Activated CD8-positive, alpha-beta memory T cell treated with anti-CD3 and anti-CD28 coated beads for 4 hours (primary cell): ENCODE results near the gene FSIP1.

Experiments
- DNase-seq, 2 donors: peaks; one replicate each; pipeline ENCODE4 v3.0.0-alpha.2; 2020; ENCODE audit warnings: low read depth in 2 of 2

The FSIP1 gene

DNA sequence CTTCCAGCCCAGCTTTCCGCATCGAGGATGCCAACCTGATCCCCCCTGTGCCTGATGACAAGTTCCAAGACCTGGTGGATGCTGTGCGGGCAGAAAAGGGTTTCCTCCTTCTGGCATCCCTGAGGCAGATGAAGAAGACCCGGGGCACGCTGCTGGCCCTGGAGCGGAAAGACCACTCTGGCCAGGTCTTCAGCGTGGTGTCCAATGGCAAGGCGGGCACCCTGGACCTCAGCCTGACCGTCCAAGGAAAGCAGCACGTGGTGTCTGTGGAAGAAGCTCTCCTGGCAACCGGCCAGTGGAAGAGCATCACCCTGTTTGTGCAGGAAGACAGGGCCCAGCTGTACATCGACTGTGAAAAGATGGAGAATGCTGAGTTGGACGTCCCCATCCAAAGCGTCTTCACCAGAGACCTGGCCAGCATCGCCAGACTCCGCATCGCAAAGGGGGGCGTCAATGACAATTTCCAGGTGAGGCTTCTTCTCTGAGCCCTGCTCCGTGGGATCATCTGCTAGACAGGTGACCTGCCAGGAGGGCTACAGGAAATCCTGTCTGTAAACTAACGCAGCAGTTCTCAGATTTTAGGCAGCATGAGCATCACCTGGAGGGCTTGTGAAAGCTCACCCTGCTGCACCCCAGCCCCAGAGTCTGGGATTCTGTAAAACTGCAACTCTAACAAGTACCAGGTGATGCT is 200.2 kb downstream of the FSIP1 start:
- DNase-seq, result no peak

GRCh38 chr15:39581793-39582285 is 200.8 kb downstream of the FSIP1 start:
- DNase-seq, result no peak

DNA sequence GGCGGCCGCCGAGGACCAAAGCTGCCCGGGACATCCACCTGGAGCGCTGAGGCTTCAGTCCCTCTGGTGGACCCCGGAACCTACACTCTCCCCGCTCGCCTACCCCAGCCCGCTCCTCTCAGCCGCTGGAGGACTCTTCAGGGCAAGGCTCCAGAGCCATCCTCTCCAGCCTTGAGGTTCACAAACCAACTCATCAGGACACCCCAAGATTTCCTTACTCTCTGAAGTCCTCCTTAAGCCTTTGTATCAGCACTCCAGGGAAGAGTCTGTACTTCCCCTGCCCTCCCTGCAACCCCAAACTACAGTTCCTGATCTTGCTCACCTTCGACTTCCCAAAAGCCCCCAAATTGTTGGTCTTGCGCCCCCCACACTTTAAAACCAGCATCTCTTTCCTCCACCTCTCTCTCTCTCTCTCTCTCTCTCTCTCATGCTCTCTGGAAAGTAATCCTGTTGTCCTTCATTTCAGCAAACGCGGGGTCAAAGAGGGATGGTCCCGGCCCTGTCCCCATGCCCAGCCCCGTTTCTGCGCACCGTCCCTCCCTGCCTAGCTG is 201.3 kb downstream of the FSIP1 start:
- DNase-seq, result no peak

GRCh38 chr15:39580485-39581241 is 202.0 kb downstream of the FSIP1 start, which contains the start of gene THBS1:
THBS1 (plus strand) TSS chr15:39581079; CDS start chr15:39581858, 779 bp downstream.
- DNase-seq, result peak; percentile 24 to 39

DNA sequence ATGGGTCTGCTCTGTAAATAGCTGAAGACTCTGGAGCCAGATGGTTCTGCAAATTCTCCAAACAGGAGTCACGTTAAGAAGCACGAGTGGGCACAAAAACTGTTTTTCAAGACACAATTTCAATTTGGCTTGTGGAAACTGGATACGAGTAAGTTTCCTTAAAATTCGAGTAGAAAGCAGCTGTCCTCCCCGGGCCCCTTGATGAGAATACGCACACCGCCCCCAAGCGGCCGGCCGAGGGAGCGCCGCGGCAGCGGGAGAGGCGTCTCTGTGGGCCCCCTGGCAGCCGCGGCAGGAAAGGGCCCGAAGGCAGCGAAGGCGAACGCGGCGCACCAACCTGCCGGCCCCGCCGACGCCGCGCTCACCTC is 202.5 kb downstream of the FSIP1 start:
- peak; percentile 73 to 79 for DNase-seq

- no peak for DNase-seq
These were observed 203.0 kb downstream of the FSIP1 start for GRCh38 chr15:39579487-39580116.

GRCh38 chr15:39578851-39579486 is 203.7 kb downstream of the FSIP1 start:
- no peak for DNase-seq

DNA sequence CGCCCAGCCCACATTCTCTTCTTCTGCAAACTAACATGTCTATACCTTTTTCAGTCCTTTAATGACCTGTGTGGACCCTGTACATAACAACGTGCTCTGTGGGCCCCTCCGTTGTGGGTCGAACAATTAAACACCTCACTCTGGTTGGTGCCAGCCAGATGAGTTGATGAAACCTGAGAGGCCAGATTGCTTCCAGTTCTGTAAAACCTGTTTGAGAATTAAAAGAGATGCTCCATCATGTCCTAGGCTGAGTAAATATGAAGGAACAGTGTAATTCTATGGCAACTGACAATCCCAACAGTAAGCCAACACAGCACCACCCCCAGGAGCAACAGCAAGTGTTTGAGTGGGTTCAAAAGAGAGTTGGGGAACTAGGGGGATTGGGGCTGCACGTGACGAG is 207.5 kb downstream of the FSIP1 start:
- DNase-seq, result no peak

GRCh38 chr15:39574427-39574826 is 208.2 kb downstream of the FSIP1 start:
- no peak for DNase-seq

- no peak for DNase-seq
These were observed 208.8 kb downstream of the FSIP1 start for GRCh38 chr15:39573844-39574243.

DNA sequence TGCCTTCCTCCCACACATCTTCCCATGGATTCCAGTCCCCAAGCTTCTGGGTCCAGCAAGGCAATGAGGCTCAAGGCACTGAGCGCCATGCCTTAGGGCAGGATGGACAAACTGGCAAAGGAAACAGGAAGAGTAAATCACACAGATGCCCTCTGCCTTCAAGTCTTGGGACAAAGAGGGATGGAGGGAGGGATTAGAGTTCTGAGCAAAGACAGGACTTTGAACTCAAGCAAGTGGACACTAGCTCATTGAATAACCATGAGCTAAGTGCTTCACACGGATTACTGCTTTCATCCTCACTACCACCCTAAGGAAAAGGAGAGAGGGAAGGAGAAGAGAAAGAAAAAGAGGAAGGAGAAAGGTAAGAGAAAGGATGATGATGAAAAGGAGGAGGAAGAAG is 209.4 kb downstream of the FSIP1 start:
- no peak for DNase-seq

- no peak for DNase-seq
These were observed 216.8 kb downstream of the FSIP1 start for GRCh38 chr15:39565851-39566250.

- no peak for DNase-seq
These were observed 217.5 kb downstream of the FSIP1 start for GRCh38 chr15:39564972-39565665.

DNA sequence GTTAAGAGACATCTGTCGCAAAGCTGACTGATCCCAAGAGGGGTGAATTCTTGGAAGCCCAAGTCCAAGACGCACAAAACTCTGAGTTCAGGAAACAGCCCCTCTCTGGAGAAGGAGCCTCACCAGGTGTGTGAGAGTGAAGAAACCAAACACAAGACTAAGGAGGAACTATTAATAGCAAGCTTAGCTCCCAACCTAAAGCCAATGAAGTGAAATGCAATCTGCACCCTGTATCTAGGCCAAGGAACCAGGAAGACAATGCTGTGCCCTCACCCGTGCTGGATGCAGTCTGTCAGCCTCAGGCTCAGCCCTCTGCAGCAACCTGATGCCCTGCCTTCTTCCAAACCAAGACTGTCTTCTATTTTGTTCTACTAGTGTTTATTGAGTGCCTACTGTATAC is 224.2 kb downstream of the FSIP1 start:
- no peak for DNase-seq

GRCh38 chr15:39556461-39556860 is 226.2 kb downstream of the FSIP1 start:
- no peak for DNase-seq

GRCh38 chr15:39555885-39556284 is 226.8 kb downstream of the FSIP1 start:
- no peak for DNase-seq

DNA sequence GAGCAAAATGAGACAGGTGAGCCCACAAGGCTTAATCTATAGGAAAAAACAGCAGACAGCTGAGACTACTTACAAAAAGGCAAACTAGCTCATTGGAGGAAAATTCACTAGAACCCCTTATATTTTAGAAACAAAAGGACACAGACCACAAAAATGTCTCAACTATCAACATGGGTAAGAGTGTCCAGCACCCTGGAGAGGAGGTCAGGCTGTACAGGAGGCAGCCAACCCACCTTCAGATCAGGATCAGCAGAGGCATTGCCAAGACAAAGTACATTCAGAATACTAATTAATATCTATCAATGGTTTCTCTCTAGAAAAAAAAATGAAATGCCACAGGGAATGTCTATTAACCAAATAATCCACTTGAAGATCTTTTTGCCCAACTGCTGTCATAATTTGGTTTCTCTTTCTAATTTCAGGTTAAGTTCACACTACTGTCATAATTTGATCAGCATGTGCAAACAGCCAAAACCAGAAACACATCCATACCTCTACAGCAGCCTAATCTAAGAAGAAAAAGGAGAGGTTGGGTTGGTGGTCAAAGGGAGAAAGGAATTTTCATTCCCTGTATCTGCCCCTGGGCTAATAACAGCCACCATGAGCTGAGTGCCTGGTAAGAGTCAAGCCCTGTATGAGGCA is 227.8 kb downstream of the FSIP1 start:
- DNase-seq, result no peak

DNA sequence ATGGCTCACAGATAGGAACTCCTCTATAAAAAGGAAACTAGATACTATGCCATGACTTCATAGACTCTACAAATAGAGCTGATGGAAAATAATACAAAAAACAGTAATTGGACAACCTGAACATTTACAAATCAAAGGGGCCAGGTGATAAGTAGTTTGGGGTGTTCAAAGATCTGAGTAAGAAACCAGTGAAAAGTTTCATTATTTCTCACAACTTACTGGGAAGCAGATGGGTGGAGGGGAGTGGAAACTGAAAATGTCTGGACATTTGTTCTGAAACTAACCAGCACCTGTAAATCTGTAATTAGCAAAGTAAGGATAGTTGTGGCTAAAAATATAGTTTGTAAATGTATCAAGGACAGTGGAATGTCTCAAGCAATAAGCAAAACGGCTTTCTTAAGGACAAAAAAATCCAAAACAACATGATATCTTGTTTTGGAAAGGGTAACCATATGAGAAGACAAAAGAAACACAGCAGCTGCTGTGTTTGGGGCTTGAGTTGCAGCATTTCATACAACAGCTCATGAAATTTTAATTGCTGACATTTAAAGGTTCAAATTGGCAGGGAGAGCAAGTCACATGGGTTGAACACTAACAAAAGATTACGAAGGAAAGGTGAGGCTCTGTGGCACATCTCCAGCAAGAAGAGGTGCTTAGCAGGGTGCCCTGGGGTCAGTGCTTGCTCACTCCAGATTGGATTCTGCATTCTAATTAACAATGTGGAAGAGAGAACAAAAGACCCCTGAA is 228.5 kb downstream of the FSIP1 start:
- no peak for DNase-seq

DNA sequence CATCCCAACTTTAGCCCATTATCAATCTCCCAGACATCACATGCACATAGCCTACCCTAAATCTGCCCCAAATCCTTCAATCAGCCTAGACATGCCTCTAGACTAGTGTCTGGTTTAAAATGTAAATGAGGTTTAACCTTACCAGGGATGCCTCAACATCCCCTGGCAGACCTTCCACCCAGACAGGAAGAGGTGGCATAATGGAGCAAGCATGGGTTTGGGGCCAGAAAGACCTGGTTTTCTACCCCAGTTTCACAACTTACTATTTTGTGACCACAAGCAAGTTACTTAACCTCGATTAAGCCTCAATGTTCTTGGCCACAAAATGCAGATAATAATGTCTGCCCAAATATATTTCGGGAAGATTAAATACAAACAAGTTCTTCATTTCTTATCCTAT is 230.1 kb downstream of the FSIP1 start:
- no peak for DNase-seq

- DNase-seq, result no peak
These were observed 231.2 kb downstream of the FSIP1 start for GRCh38 chr15:39551476-39551875.
